GM19455 (cell line): ENCODE data around the gene CRYAA.
"Not testable (repeated sequence)": the region's sequence is repeated elsewhere in the genome, so short reads cannot be mapped to it uniquely, and the experiment has no call there.

Experiments used
- ATAC-seq: cut with Tn5 transposase; IDR thresholded peaks from one replicate; pipeline ENCODE4 v1.9.1; 2021; ENCODE audit not compliant: unreplicated experiment

CRYAA gene

GRCh38 chr21:43168708-43169107 is at the start of gene CRYAA:
TSS of gene CRYAA (plus strand) at chr21:43169008. CDS start at chr21:43169100, 92 bp downstream.
- ATAC-seq, result not testable (repeated sequence)

GRCh38 chr21:43130094-43130493 is 38.7 kb upstream of the CRYAA start:
- ATAC-seq, result not testable (repeated sequence)

- not testable (repeated sequence) for ATAC-seq
These were observed 34.3 kb upstream of the CRYAA start for GRCh38 chr21:43134520-43134919.

- not testable (repeated sequence) for ATAC-seq
These were observed 29.9 kb upstream of the CRYAA start for GRCh38 chr21:43138944-43139343.

- ATAC-seq, result not testable (repeated sequence)
These were observed 27.4 kb upstream of the CRYAA start for GRCh38 chr21:43141407-43141806.

GRCh38 chr21:43146637-43147036 is 22.2 kb upstream of the CRYAA start:
- ATAC-seq, result not testable (repeated sequence)

- ATAC-seq, result not testable (repeated sequence)
These were observed 20.8 kb upstream of the CRYAA start for GRCh38 chr21:43147999-43148398.

- not testable (repeated sequence) for ATAC-seq
These were observed 19.5 kb upstream of the CRYAA start for GRCh38 chr21:43149344-43149743.

GRCh38 chr21:43153601-43154000 is 15.2 kb upstream of the CRYAA start:
- ATAC-seq, result not testable (repeated sequence)

GRCh38 chr21:43159279-43160175 is 9.3 kb upstream of the CRYAA start:
- not testable (repeated sequence) for ATAC-seq

GRCh38 chr21:43161826-43162707 is 6.7 kb upstream of the CRYAA start:
- ATAC-seq, result not testable (repeated sequence)

- not testable (repeated sequence) for ATAC-seq
These were observed 6.1 kb upstream of the CRYAA start for GRCh38 chr21:43162708-43163205.

GRCh38 chr21:43164823-43165222 is 4.0 kb upstream of the CRYAA start:
- not testable (repeated sequence) for ATAC-seq

GRCh38 chr21:43165734-43166133 is 3.1 kb upstream of the CRYAA start:
- ATAC-seq, result not testable (repeated sequence)

- not testable (repeated sequence) for ATAC-seq
These were observed 550 bp downstream of the CRYAA start for GRCh38 chr21:43169230-43169886.

- not testable (repeated sequence) for ATAC-seq
These were observed 1.1 kb downstream of the CRYAA start for GRCh38 chr21:43169891-43170290.

GRCh38 chr21:43172812-43173211 is 4.0 kb downstream of the CRYAA start:
- ATAC-seq, result not testable (repeated sequence)

GRCh38 chr21:43173438-43173837 is 4.6 kb downstream of the CRYAA start:
- ATAC-seq, result not testable (repeated sequence)

GRCh38 chr21:43173930-43174329 is 5.1 kb downstream of the CRYAA start:
- not testable (repeated sequence) for ATAC-seq

- ATAC-seq, result not testable (repeated sequence)
These were observed 6.2 kb downstream of the CRYAA start for GRCh38 chr21:43174998-43175397.

GRCh38 chr21:43176621-43177020 is 7.8 kb downstream of the CRYAA start:
- ATAC-seq, result not testable (repeated sequence)
